ENCODE data around the gene PTPRK. TPM values are rescaled to one million over a fixed set of nuclear protein-coding genes. Genes with fewer than 3 reads are reported as not detected.
"Not testable (repeated sequence)": the region's sequence is repeated elsewhere in the genome, so short reads cannot be mapped to it uniquely, and the experiment has no call there.

PTPRK gene
- total RNA-seq, 1 experiment from 2014 or later: 53.8 TPM

DNA sequence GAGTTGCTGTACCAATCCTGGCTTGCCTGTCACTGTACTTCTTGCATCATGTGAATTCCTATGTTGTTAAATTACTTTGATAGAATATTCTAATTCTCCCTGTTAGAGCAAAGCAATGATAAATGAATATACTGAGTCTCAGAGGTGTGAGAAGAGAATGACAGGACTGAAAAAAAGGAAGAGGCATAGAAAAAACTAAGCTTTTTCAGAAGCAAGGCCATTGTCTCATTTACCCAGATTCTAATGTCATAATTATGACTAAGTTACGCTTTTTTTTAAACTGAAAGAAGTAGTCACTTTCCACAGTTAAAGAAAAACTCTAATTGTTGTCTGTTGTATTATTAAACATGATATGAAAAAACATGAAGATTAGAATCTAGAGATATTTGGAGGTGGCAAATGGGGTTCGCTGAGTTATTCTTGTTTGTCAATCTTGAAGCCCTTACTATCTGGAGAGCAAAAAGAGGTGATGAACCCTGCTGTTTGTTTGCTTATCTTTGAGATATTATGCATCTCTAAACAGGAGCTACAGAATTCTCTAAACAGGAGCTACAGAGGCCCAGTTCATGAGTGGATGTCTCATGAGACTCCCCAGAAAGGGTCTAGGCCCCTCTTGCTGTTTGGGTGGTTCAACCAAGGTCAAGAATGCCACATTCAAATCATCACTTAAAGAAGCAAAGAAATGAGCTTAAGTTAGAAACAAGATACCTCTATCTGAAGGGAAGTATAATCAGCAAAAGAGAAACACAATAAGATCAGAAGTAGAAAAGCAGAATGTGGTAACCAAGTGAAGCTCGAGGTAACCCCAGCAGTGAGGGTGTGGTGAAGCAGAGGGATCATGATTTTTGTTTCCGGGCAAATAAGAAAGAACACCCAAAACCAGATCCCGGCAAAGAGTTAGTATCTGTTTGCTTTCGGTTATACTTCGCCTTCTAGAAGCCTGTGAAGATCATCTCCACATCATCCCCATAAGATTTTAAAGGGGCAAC is 586.3 kb downstream of the PTPRK start:
- no peaks in the 10 kb centered on the region for H4K20me1 ChIP-seq (ENCODE audit: low read length)
- no peak for TF ChIP-seq CTCF (conservative IDR thresholded peaks at IDR 0.05; ENCODE audit: low read depth, low read length)
- TF ChIP-seq EZH2phosphoT487 (IDR thresholded peaks at IDR 0.05; ENCODE audit: borderline replicate concordance, low read length): no peak
- no peak for TF ChIP-seq EZH2 (IDR thresholded peaks at IDR 0.05; ENCODE audit: low read length, unreplicated experiment)
- H3K79me2 ChIP-seq (ENCODE audit: low read length): no peaks in the 10 kb centered on the region
- CTCF ChIA-PET: no interaction called here
- H3F3A ChIP-seq (ENCODE audit: low read length, unreplicated experiment): no peaks in the 10 kb centered on the region
- no peaks in the 10 kb centered on the region for H3K9me2 ChIP-seq (replicated peaks; ENCODE audit: low read length)
- H3K4me1 ChIP-seq (ENCODE audit: insufficient read depth, low read length): peaks cover 12% of the 10 kb centered on the region
- no peak overlapping the region for H3K4me2 ChIP-seq (ENCODE audit: low read length)
- POLR2A ChIA-PET (ENCODE audit: unreplicated experiment): no interaction called here
- no TSS peak for BruUV-seq (replicated peaks)
- intact Hi-C loops (cut with micrococcal nuclease): no loop called here
- ATAC-seq (no peak), DNase-seq (no peak)
- H3K27ac ChIP-seq (ENCODE audit: low read length): no peak overlapping the region
- no peak overlapping the region for H2AFZ ChIP-seq (ENCODE audit: low read length)
- no peaks in the 10 kb centered on the region for H3K9me3 ChIP-seq (ENCODE audit: low read length)
- no peaks in the 10 kb centered on the region for H3K27me3 ChIP-seq (ENCODE audit: low read length)
- H3K9ac ChIP-seq (ENCODE audit: low read length): no peak overlapping the region
- H3K4me3 ChIP-seq (ENCODE audit: low read length): no peak overlapping the region
- no peaks in the 10 kb centered on the region for H3K36me3 ChIP-seq (ENCODE audit: low read depth, low read length)

- intact Hi-C loops (cut with micrococcal nuclease): no loop called here
- Histone ChIP-seq H3K4me1 (ENCODE audit: insufficient read depth, low read length) (peaks cover 3% of the 10 kb centered on the region; the same call in 1 of the 2 replicates), H3K4me2 (ENCODE audit: low read length) (no peak overlapping the region), H4K20me1 (ENCODE audit: low read length) (no peaks in the 10 kb centered on the region), H3K9ac (ENCODE audit: low read length) (no peak overlapping the region), H3K9me3 (ENCODE audit: low read length) (no peaks in the 10 kb centered on the region), H2AFZ (ENCODE audit: low read length) (no peak overlapping the region), H3K36me3 (ENCODE audit: low read depth, low read length) (no peaks in the 10 kb centered on the region), H3F3A (ENCODE audit: low read length, unreplicated experiment) (no peaks in the 10 kb centered on the region), H3K27ac (ENCODE audit: low read length) (no peak overlapping the region), H3K4me3 (ENCODE audit: low read length) (no peak overlapping the region), H3K9me2 (replicated peaks; ENCODE audit: low read length) (no peaks in the 10 kb centered on the region), H3K27me3 (ENCODE audit: low read length) (no peaks in the 10 kb centered on the region), H3K79me2 (ENCODE audit: low read length) (no peaks in the 10 kb centered on the region)
- no TSS peak for BruUV-seq (replicated peaks)
- CTCF ChIA-PET: no interaction called here
- DNase-seq (no peak), ATAC-seq (no peak)
- POLR2A ChIA-PET (ENCODE audit: unreplicated experiment): no interaction called here
- no peak for TF ChIP-seq EZH2 (IDR thresholded peaks at IDR 0.05; ENCODE audit: low read length, unreplicated experiment)
- TF ChIP-seq EZH2phosphoT487 (IDR thresholded peaks at IDR 0.05; ENCODE audit: borderline replicate concordance, low read length): no peak
- TF ChIP-seq CTCF (conservative IDR thresholded peaks at IDR 0.05; ENCODE audit: low read depth, low read length): no peak
These were observed 587.3 kb downstream of the PTPRK start for GRCh38 chr6:127933137-127933536.

DNA sequence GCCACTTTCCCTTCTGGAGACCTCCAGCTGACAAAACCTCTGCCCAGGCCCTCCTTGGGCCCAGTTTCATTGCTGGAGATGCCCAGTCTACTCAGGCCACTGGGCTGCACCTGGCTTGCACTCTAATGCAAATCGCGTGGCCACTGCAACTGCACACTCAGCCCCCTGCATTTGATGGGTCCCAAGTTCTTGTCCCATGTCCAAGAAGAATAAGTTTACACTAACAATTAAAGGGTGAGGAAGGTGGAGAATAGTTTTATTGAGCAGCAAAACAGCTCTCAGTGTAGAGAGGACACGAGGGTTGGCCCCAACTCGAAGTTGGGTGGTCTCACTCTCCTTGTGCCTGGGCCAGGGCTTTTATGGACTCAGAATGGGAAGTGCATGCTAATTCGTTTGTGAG is 587.7 kb downstream of the PTPRK start:
- CTCF ChIA-PET: no interaction called here
- H3K9ac ChIP-seq (ENCODE audit: low read length): no peak overlapping the region
- no peak overlapping the region for H2AFZ ChIP-seq (ENCODE audit: low read length)
- no peaks in the 10 kb centered on the region for H3K27me3 ChIP-seq (ENCODE audit: low read length)
- no peak overlapping the region for H3K4me2 ChIP-seq (ENCODE audit: low read length)
- no peaks in the 10 kb centered on the region for H4K20me1 ChIP-seq (ENCODE audit: low read length)
- TF ChIP-seq EZH2 (IDR thresholded peaks at IDR 0.05; ENCODE audit: low read length, unreplicated experiment): no peak
- no peak for TF ChIP-seq EZH2phosphoT487 (IDR thresholded peaks at IDR 0.05; ENCODE audit: borderline replicate concordance, low read length)
- TF ChIP-seq CTCF (conservative IDR thresholded peaks at IDR 0.05; ENCODE audit: low read depth, low read length): no peak
- H3F3A ChIP-seq (ENCODE audit: low read length, unreplicated experiment): no peaks in the 10 kb centered on the region
- no TSS peak for BruUV-seq (replicated peaks)
- H3K36me3 ChIP-seq (ENCODE audit: low read depth, low read length): no peaks in the 10 kb centered on the region
- no peak overlapping the region for H3K4me3 ChIP-seq (ENCODE audit: low read length)
- no peaks in the 10 kb centered on the region for H3K79me2 ChIP-seq (ENCODE audit: low read length)
- DNase-seq (no peak), ATAC-seq (no peak)
- intact Hi-C loops (cut with micrococcal nuclease): no loop called here
- H3K9me2 ChIP-seq (replicated peaks; ENCODE audit: low read length): no peaks in the 10 kb centered on the region
- no peaks in the 10 kb centered on the region; the same call in 1 of the 2 replicates for H3K4me1 ChIP-seq (ENCODE audit: insufficient read depth, low read length)
- POLR2A ChIA-PET (ENCODE audit: unreplicated experiment): no interaction called here
- H3K9me3 ChIP-seq (ENCODE audit: low read length): no peaks in the 10 kb centered on the region
- H3K27ac ChIP-seq (ENCODE audit: low read length): no peak overlapping the region

DNA sequence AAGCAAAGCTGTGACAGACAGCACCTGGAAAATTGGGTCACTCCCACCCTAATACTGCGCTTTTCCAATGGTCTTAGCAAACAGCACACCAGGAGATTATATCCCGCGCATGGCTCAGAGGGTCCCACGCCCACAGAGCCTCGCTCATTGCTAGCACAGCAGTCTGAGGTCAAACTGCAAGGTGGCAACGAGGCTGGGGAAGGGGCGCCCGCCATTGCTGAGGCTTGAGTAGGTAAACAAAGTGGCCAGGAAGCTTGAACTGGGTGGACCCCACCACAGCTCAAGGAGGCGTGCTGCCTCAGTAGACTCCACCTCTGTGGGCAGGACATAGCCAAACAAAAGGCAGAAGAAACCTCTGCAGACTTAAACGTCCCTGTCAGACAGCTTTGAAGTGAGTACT is 594.0 kb downstream of the PTPRK start:
- BruUV-seq (replicated peaks); ATAC-seq; intact Hi-C loops (cut with micrococcal nuclease): not testable (repeated sequence)

More for the DNA sequence above, 594.0 kb downstream of the PTPRK start:
- H4K20me1 ChIP-seq (ENCODE audit: low read length); H3K9me2 ChIP-seq (replicated peaks; ENCODE audit: low read length); POLR2A ChIA-PET (ENCODE audit: unreplicated experiment); H3K27me3 ChIP-seq (ENCODE audit: low read length); H3K9ac ChIP-seq (ENCODE audit: low read length); H3K79me2 ChIP-seq (ENCODE audit: low read length); H3K27ac ChIP-seq (ENCODE audit: low read length); H3K9me3 ChIP-seq (ENCODE audit: low read length); H2AFZ ChIP-seq (ENCODE audit: low read length); CTCF ChIA-PET; DNase-seq; H3F3A ChIP-seq (ENCODE audit: low read length, unreplicated experiment); H3K4me2 ChIP-seq (ENCODE audit: low read length); H3K4me1 ChIP-seq (ENCODE audit: insufficient read depth, low read length); H3K36me3 ChIP-seq (ENCODE audit: low read depth, low read length); H3K4me3 ChIP-seq (ENCODE audit: low read length): not testable (repeated sequence)

Data from PC-3 (cell line).